IPS-11a (cell line): Measurements from ENCODE around the gene ZFYVE19.
A peak's percentile ranks its signal among the peaks of the same experiment; 100 is the strongest.
"Not testable (repeated sequence)": the region's sequence is repeated elsewhere in the genome, so short reads cannot be mapped to it uniquely, and the experiment has no call there.

Experiments
- H3K4me3 ChIP-seq: one replicate; pipeline ENCODE4 v1.5.1; 2013; ENCODE audit warnings: low read depth, low read length, control low read depth

Gene ZFYVE19

GRCh38 chr15:40844696-40845030 lies 37.8 kb downstream of the ZFYVE19 start:
- peak overlapping the region; percentile 85 for H3K4me3 ChIP-seq

DNA sequence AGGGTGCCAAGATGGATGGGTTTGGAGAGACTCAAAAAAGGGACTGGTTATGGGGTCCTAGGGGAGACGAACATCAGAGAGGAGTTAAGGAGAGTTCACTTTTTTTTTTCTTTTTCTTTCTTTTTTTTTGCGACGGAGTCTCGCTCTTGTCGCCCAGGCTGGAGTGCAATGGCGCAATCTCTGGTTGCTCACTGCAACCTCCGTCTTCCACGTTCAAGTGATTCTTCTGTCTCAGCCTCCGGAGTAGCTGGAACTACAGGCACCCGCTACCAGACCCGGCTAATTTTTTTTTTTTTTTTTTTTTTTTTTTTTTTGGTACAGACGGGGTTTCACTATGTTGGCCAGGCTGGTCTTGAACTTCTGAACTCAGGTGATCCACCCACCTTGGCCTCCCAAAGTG lies 38.1 kb downstream of the ZFYVE19 start:
- H3K4me3 ChIP-seq: peak overlapping the region; percentile 85

GRCh38 chr15:40845511-40846284 lies 38.8 kb downstream of the ZFYVE19 start:
- peak overlapping the region; percentile 14 for H3K4me3 ChIP-seq

- H3K4me3 ChIP-seq: no peak overlapping the region
Measured at GRCh38 chr15:40846841-40847222, 39.9 kb downstream of the ZFYVE19 start.

- no peak overlapping the region for H3K4me3 ChIP-seq
Measured at GRCh38 chr15:40847223-40847961, 40.5 kb downstream of the ZFYVE19 start.

DNA sequence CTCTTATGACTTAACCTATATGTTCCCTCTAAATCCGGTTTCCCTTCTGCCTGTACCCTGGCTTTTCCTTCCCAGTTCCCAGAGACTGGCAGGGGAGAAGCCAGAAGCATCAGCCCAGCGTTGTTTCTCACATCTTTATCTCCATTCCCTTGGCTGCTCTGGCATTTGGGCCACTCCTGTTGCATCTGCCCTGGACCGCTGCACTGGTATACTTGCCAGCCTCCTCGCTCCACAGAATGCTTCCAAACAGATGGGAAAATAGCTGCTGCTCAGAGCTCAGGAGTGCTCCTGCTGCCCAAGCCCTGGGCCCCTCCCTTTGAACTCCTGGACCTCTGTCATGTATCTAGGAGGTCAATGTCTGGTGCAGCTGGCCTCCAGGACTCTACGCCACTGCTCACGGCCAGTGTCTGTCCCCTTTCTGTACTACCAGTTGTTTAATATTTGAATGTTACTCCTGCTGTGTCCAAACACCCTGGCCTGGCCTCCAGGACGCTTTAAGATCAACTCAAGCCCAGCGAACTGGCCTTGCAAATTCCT lies 43.8 kb downstream of the ZFYVE19 start:
- no peak overlapping the region for H3K4me3 ChIP-seq

GRCh38 chr15:40852529-40852928 lies 45.6 kb downstream of the ZFYVE19 start:
- H3K4me3 ChIP-seq: no peak overlapping the region

DNA sequence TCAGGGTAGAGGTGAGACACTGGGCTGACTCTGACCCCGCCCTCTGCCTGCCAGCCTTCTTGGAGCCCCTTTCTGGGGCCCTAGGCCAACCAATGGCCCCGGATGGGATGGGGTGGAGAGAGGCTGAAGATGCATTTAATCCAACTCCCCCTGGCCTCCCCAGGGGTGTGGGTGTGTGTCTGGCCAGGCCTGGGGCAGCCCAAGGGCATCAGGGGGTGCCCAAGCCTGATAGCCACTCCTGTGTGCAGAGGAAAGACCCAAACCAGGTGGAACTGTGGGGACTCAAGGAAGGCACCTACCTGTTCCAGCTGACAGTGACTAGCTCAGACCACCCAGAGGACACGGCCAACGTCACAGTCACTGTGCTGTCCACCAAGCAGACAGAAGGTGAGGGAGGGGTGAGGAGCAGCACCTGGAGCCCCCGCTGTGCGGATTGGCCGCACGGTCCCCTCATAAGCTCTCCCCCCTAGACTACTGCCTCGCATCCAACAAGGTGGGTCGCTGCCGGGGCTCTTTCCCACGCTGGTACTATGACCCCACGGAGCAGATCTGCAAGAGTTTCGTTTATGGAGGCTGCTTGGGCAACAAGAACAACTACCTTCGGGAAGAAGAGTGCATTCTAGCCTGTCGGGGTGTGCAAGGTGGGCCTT lies 46.5 kb downstream of the ZFYVE19 start:
- H3K4me3 ChIP-seq: no peak overlapping the region

GRCh38 chr15:40854161-40854560 lies 47.3 kb downstream of the ZFYVE19 start:
- H3K4me3 ChIP-seq: no peak overlapping the region

- H3K4me3 ChIP-seq: no peak overlapping the region
Measured at GRCh38 chr15:40855706-40856234, 48.9 kb downstream of the ZFYVE19 start.

- H3K4me3 ChIP-seq: no peak overlapping the region
Measured at GRCh38 chr15:40856746-40857145, 49.9 kb downstream of the ZFYVE19 start.

GRCh38 chr15:40857601-40858341 lies 50.9 kb downstream of the ZFYVE19 start:
- no peak overlapping the region for H3K4me3 ChIP-seq

DNA sequence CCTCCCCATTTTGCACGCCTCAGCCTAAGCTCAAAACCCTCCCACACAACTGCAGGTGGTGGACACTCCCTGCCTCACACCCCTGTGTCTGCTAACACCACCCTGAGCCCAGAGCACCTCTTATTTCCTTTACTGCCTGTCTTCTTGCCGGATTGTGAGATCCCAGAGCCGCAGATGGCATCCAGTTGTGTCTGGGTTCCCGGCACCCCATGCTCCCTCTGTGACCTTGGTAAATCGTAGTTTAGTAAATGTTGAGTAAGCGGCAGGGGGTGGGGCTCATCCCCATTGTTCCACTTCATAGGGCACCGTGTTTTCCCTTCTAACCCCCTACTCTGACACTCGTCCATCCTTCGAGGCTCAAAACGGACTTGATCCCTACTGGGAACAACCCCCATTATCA lies 51.8 kb downstream of the ZFYVE19 start:
- no peak overlapping the region for H3K4me3 ChIP-seq

DNA sequence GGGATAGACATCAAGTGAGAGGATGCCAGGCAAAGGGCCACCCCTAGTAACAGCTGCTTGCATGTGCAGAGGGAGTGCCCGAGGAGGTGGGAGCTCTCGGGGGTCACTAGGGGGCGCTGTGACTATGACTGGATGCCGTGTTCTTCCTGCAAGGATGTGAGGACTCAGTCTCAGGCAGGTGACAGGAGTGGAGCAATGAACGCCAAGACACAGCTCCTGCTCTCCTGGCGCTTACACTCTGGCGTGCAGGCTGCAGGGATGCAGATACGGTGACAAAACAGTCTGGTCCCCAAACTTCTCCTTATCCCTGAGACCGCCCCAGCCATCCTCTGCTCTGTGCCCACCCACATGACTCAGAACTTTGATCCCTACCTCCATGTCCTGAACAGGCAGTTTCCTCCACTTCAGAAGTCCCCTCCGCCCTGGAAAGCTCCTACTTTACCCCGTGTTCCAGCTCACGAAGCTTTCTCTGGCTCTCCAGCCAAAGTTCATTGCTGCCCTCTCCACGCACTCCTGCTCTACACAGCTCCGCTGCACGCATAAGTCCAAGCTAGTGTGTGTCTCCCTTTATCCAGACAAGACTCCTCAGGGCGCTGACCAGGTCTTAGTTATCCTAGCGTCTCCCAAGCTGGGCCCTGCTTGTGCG lies 52.4 kb downstream of the ZFYVE19 start:
- H3K4me3 ChIP-seq: no peak overlapping the region

- H3K4me3 ChIP-seq: not testable (repeated sequence)
Measured at GRCh38 chr15:40861147-40861546, 54.3 kb downstream of the ZFYVE19 start.

- no peak overlapping the region for H3K4me3 ChIP-seq
Measured at GRCh38 chr15:40863660-40864270, 56.9 kb downstream of the ZFYVE19 start.
